HepG2 (cell line): ENCODE data around the gene SH2D3C. TPM values are rescaled to one million over a fixed set of nuclear protein-coding genes. Genes with fewer than 3 reads are reported as not detected.

Experiments
- ATF2 ChIP-seq: sonication (generic); formaldehyde crosslinking; IDR thresholded peaks from 2 replicates; pipeline ENCODE4 v1.4.0; 2020; ENCODE audit warnings: missing genetic modification reagents
- CREM ChIP-seq, 2 experiments: sonication (generic) in 1 of 2; formaldehyde crosslinking in 1 of 2; IDR thresholded peaks; 2 replicates each; pipeline versions ENCODE4 v1.4.0 to v1.6.1; 2016 to 2020; ENCODE audit warnings: antibody characterized with exemption in 1 of 2, mild to moderate bottlenecking in 1 of 2, missing genetic modification reagents in 1 of 2
- KLF16 ChIP-seq, 2 experiments: sonication (generic) in 1 of 2; formaldehyde crosslinking in 1 of 2; IDR thresholded peaks; 2 replicates each; pipeline versions ENCODE4 v1.6.1 to v1.8.0; 2016 to 2023; ENCODE audit warnings: missing genetic modification reagents in 2 of 2, missing compliant biosample characterization in 1 of 2
- NFE2L1 ChIP-seq: sonication (generic); formaldehyde crosslinking; IDR thresholded peaks from 2 replicates; pipeline ENCODE4 v1.4.0; 2020; ENCODE audit warnings: missing genetic modification reagents, mild to moderate bottlenecking, borderline replicate concordance
- NKX3-1 ChIP-seq: sonication (generic); formaldehyde crosslinking; IDR thresholded peaks from 2 replicates; pipeline ENCODE4 v1.5.0; 2020; ENCODE audit warnings: missing genetic modification reagents
- POLR2AphosphoS5 ChIP-seq: IDR thresholded peaks from 2 replicates; pipeline ENCODE4 v1.6.1; 2012; ENCODE audit warnings: low read depth, low read length
- RORA ChIP-seq: sonication (generic); formaldehyde crosslinking; IDR thresholded peaks from 2 replicates; pipeline ENCODE4 v1.5.0; 2020; ENCODE audit warnings: mild to moderate bottlenecking, missing genetic modification reagents, moderate library complexity
- SP1 ChIP-seq, 2 experiments: fragments of 450-650 bp in 1 of 2; sonication (generic) in 1 of 2; formaldehyde crosslinking in 1 of 2; IDR thresholded peaks; 2 replicates each; pipeline versions ENCODE4 v1.4.0 to v1.6.1; 2016 to 2020; ENCODE audit warnings: missing genetic modification reagents in 1 of 2
- ZBTB43 ChIP-seq: sonication (generic); formaldehyde crosslinking; conservative IDR thresholded peaks from 2 replicates; pipeline ENCODE4 v1.4.0; 2020; ENCODE audit warnings: missing genetic modification reagents
- ZIK1 ChIP-seq: sonication (generic); formaldehyde crosslinking; IDR thresholded peaks from 2 replicates; pipeline ENCODE4 v1.5.0; 2020; ENCODE audit warnings: mild to moderate bottlenecking, low read depth, missing genetic modification reagents, borderline replicate concordance
- ZNF3 ChIP-seq: IDR thresholded peaks from 2 replicates; pipeline ENCODE4 v1.7.0; 2017; ENCODE audit warnings: inconsistent platforms
- ZNF775 ChIP-seq: sonication (generic); formaldehyde crosslinking; IDR thresholded peaks from 2 replicates; pipeline ENCODE4 v1.4.0; 2020; ENCODE audit warnings: missing genetic modification reagents, mild to moderate bottlenecking, moderate library complexity, borderline replicate concordance
- ZSCAN12 ChIP-seq: sonication (generic); formaldehyde crosslinking; IDR thresholded peaks from 2 replicates; pipeline ENCODE4 v1.9.0; 2021; ENCODE audit warnings: mild to moderate bottlenecking, missing genetic modification reagents
- polyA plus RNA-seq, 8 experiments: library from polyadenylated mRNA; depleted of rRNA in 3 of 8; stranded (reverse) in 7 of 8; unstranded in 1 of 8; fragments of >200 nt; fragmentation: Illumina TruSeq in 4 of 8; extraction: Trizol in 4 of 8; gene quantifications; 2 replicates each; pipeline versions ENCODE4 v1.2.1 to v1.2.3, GENCODE V29; 2011 to 2016; ENCODE audit warnings: low read depth in 4 of 8, missing spikeins in 1 of 8, mixed read lengths in 1 of 8; ENCODE audit not compliant: insufficient read depth in 1 of 8
- total RNA-seq, 5 experiments: library from RNA; depleted of rRNA; stranded (reverse); fragments of >200 nt; fragmentation: Illumina TruSeq; extraction: Trizol; gene quantifications; 2 replicates each; pipeline ENCODE4 v1.2.3, GENCODE V29; 2016; ENCODE audit warnings: low read depth in 1 of 5
- TF ChIP-seq, protein P1 (sequence below): sonication (generic); formaldehyde crosslinking; IDR thresholded peaks from 2 replicates; pipeline ENCODE4 v1.4.0; 2020; ENCODE audit warnings: missing genetic modification reagents
- TF ChIP-seq, protein P2 (sequence below): IDR thresholded peaks from 2 replicates; pipeline ENCODE4 v1.6.1; 2016; ENCODE audit warnings: low read depth
- TF ChIP-seq, protein P3 (sequence below): sonication (generic); formaldehyde crosslinking; IDR thresholded peaks from 2 replicates; pipeline ENCODE4 v1.4.0; 2020; ENCODE audit warnings: missing genetic modification reagents

The SH2D3C gene
- total and polyA plus RNA-seq, 2 of the 13 experiments (the other 11 are each of a cell fraction or from before 2014, with no cell fraction given), result not detected

GRCh38 chr9:127751269-127752054, 27.0 kb downstream of the SH2D3C start (continued):
- no peak for TF ChIP-seq NFE2L1
- no peak for TF ChIP-seq POLR2AphosphoS5
- TF ChIP-seq, protein P1, sequence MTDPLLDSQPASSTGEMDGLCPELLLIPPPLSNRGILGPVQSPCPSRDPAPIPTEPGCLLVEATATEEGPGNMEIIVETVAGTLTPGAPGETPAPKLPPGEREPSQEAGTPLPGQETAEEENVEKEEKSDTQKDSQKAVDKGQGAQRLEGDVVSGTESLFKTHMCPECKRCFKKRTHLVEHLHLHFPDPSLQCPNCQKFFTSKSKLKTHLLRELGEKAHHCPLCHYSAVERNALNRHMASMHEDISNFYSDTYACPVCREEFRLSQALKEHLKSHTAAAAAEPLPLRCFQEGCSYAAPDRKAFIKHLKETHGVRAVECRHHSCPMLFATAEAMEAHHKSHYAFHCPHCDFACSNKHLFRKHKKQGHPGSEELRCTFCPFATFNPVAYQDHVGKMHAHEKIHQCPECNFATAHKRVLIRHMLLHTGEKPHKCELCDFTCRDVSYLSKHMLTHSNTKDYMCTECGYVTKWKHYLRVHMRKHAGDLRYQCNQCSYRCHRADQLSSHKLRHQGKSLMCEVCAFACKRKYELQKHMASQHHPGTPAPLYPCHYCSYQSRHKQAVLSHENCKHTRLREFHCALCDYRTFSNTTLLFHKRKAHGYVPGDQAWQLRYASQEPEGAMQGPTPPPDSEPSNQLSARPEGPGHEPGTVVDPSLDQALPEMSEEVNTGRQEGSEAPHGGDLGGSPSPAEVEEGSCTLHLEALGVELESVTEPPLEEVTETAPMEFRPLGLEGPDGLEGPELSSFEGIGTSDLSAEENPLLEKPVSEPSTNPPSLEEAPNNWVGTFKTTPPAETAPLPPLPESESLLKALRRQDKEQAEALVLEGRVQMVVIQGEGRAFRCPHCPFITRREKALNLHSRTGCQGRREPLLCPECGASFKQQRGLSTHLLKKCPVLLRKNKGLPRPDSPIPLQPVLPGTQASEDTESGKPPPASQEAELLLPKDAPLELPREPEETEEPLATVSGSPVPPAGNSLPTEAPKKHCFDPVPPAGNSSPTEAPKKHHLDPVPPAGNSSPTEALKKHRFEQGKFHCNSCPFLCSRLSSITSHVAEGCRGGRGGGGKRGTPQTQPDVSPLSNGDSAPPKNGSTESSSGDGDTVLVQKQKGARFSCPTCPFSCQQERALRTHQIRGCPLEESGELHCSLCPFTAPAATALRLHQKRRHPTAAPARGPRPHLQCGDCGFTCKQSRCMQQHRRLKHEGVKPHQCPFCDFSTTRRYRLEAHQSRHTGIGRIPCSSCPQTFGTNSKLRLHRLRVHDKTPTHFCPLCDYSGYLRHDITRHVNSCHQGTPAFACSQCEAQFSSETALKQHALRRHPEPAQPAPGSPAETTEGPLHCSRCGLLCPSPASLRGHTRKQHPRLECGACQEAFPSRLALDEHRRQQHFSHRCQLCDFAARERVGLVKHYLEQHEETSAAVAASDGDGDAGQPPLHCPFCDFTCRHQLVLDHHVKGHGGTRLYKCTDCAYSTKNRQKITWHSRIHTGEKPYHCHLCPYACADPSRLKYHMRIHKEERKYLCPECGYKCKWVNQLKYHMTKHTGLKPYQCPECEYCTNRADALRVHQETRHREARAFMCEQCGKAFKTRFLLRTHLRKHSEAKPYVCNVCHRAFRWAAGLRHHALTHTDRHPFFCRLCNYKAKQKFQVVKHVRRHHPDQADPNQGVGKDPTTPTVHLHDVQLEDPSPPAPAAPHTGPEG (CRISPR knock-in tag), result 0 out of 2 replicates have a peak, but pooled peaks have one; percentile 39
- TF ChIP-seq ZIK1 (CRISPR knock-in tag), result no peak
- no peak for TF ChIP-seq RORA (CRISPR knock-in tag)
- TF ChIP-seq KLF16 (CRISPR knock-in tag; IDR thresholded peaks at IDR 0.05), result 0 out of 4 replicates have a peak, but pooled peaks of 1 of the 2 experiments have one; percentile 24
- TF ChIP-seq NKX3-1, result peak; percentile 43; the same call in 1 of the 2 replicates
- no peak for TF ChIP-seq SP1 (IDR thresholded peaks at IDR 0.05)
- no peak for TF ChIP-seq SP1 (CRISPR knock-in tag; IDR thresholded peaks at IDR 0.05)
- TF ChIP-seq ZBTB43 (CRISPR knock-in tag), result 0 out of 2 replicates have a peak, but pooled peaks have one; percentile 32
- 0 out of 2 replicates have a peak, but pooled peaks have one; percentile 83 for TF ChIP-seq ZSCAN12 (CRISPR knock-in tag)
- no peak for TF ChIP-seq ZNF3
- TF ChIP-seq, protein P2, sequence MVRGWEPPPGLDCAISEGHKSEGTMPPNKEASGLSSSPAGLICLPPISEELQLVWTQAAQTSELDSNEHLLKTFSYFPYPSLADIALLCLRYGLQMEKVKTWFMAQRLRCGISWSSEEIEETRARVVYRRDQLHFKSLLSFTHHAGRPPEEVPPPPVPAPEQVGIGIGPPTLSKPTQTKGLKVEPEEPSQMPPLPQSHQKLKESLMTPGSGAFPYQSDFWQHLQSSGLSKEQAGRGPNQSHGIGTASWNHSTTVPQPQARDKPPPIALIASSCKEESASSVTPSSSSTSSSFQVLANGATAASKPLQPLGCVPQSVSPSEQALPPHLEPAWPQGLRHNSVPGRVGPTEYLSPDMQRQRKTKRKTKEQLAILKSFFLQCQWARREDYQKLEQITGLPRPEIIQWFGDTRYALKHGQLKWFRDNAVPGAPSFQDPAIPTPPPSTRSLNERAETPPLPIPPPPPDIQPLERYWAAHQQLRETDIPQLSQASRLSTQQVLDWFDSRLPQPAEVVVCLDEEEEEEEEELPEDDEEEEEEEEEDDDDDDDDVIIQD (CRISPR knock-in tag), result no peak
- no peak for TF ChIP-seq ZNF775 (CRISPR knock-in tag)
- 0 out of 2 replicates have a peak, but pooled peaks have one; percentile 20 for TF ChIP-seq ATF2
- no peak for TF ChIP-seq CREM (IDR thresholded peaks at IDR 0.05)
- TF ChIP-seq CREM (CRISPR knock-in tag; IDR thresholded peaks at IDR 0.05), result no peak
- TF ChIP-seq, protein P3, sequence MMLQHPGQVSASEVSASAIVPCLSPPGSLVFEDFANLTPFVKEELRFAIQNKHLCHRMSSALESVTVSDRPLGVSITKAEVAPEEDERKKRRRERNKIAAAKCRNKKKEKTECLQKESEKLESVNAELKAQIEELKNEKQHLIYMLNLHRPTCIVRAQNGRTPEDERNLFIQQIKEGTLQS (CRISPR knock-in tag), result no peak
